ENCODE data around the gene C2orf49. TPM values are rescaled to one million over a fixed set of nuclear protein-coding genes. Genes with fewer than 3 reads are reported as not detected.

Gene C2orf49
- total RNA-seq, 2 donors from 2014 or later = 18.1 to 22.2 TPM

DNA sequence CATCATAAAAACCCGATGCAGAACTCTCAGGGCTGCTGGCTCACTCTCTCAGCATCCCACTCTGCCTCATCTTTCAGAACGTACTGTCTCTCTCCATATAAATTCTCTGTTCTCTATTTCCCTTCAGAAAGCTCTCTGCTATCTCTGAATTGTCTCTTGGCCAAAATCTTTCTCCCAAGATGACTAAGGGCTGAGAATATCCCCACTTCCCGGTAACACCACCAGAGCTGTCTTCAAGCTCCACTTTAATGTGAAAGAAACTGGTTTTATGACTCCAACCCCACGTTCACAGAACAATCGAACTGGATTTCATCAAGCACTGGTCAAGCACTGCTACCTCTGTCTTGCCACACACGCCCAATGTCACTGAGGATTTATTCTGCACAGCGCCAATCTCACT is 30.2 kb upstream of the C2orf49 start:
- Histone ChIP-seq H3K4me1 (ENCODE audit: control insufficient read depth, insufficient read depth, low read length) (no peaks in the 10 kb centered on the region), H3K27ac (ENCODE audit: low read depth, low read length) (no peak overlapping the region), H3K27me3 (ENCODE audit: control insufficient read depth, insufficient read depth, low read length, poor library complexity, severe bottlenecking) (no peaks in the 10 kb centered on the region), H3K9me3 (ENCODE audit: control insufficient read depth, low read length) (no peaks in the 10 kb centered on the region), H3K9ac (ENCODE audit: extremely low read depth, low read length, poor library complexity, severe bottlenecking) (no peak overlapping the region), H3K36me3 (ENCODE audit: control insufficient read depth, insufficient read depth, low read length) (peaks cover 4% of the 10 kb centered on the region), H3K4me3 (ENCODE audit: low read length) (no peak overlapping the region)
- Mint-ChIP-seq H3K36me3 (ENCODE audit: low read depth) (peaks cover 31% of the 10 kb centered on the region), H3K9me3 (peaks cover 2% of the 10 kb centered on the region), H3K4me1 (no peaks in the 10 kb centered on the region), H3K27me3 (ENCODE audit: insufficient read depth) (no peaks in the 10 kb centered on the region), H3K27ac (no peak overlapping the region), H3K4me3 (no peak overlapping the region)
- DNase-seq = no peak
- TF ChIP-seq, protein P1, sequence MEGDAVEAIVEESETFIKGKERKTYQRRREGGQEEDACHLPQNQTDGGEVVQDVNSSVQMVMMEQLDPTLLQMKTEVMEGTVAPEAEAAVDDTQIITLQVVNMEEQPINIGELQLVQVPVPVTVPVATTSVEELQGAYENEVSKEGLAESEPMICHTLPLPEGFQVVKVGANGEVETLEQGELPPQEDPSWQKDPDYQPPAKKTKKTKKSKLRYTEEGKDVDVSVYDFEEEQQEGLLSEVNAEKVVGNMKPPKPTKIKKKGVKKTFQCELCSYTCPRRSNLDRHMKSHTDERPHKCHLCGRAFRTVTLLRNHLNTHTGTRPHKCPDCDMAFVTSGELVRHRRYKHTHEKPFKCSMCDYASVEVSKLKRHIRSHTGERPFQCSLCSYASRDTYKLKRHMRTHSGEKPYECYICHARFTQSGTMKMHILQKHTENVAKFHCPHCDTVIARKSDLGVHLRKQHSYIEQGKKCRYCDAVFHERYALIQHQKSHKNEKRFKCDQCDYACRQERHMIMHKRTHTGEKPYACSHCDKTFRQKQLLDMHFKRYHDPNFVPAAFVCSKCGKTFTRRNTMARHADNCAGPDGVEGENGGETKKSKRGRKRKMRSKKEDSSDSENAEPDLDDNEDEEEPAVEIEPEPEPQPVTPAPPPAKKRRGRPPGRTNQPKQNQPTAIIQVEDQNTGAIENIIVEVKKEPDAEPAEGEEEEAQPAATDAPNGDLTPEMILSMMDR (conservative IDR thresholded peaks at IDR 0.05) = no peak
- 93 to 94% methylated on average over 7 of the region's 7 CpGs for WGBS, 2 experiments (ENCODE audit: insufficient coverage in 1 of 2, insufficient read length in 1 of 2)

DNA sequence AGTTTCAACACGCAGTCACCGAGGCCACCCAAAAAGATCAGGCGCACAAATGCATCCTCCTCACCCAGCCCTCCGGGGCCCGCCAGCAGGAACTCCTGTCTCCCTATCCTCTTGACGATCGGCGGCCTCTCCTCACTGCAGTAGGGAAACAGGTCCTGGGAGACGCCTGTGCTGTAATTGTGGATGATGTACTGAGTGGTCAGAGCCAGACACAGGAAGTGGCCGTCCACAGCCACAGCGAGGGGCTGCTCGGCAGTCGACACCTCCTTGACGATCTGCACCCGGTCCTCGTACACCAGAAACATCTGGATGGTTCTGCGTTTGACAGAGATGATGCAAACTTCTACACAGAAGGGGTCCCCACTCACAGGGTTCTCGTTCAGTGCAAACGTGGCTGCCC is 29.8 kb upstream of the C2orf49 start:
- Mint-ChIP-seq H3K4me3 (no peak overlapping the region), H3K9me3 (peaks cover 2% of the 10 kb centered on the region), H3K27ac (no peak overlapping the region), H3K36me3 (ENCODE audit: low read depth) (peaks cover 31% of the 10 kb centered on the region), H3K27me3 (ENCODE audit: insufficient read depth) (no peaks in the 10 kb centered on the region), H3K4me1 (no peaks in the 10 kb centered on the region)
- Histone ChIP-seq H3K9me3 (ENCODE audit: control insufficient read depth, low read length) (no peaks in the 10 kb centered on the region), H3K27ac (ENCODE audit: low read depth, low read length) (no peak overlapping the region), H3K27me3 (ENCODE audit: control insufficient read depth, insufficient read depth, low read length, poor library complexity, severe bottlenecking) (no peaks in the 10 kb centered on the region), H3K4me3 (ENCODE audit: low read length) (no peak overlapping the region), H3K4me1 (ENCODE audit: control insufficient read depth, insufficient read depth, low read length) (no peaks in the 10 kb centered on the region), H3K9ac (ENCODE audit: extremely low read depth, low read length, poor library complexity, severe bottlenecking) (no peak overlapping the region), H3K36me3 (ENCODE audit: control insufficient read depth, insufficient read depth, low read length) (peaks cover 4% of the 10 kb centered on the region)
- WGBS, 2 experiments (ENCODE audit: insufficient coverage in 1 of 2, insufficient read length in 1 of 2) = 96% methylated on average over 15 to 19 of the region's 19 CpGs
- TF ChIP-seq, protein P1 (conservative IDR thresholded peaks at IDR 0.05) = no peak
- DNase-seq = no peak

DNA sequence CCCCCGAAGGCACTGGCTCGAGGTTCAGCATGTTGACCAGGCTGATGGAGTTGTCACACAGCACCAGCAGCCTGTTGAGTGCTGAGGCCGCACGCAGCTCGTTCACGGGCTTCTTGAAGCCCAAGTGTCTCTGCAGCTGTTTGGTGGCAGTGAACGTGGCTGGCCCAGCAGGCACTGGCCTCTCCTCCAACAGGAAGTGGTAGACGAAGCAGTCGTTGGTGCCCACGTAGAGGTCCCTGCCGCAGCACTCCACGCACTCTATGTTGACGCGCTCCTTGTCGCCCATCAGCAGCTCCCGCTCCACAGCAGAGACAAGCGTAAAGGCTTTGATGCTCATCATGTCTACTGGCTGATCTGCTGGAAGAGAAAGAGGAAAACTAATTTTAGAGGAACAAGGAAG is 29.4 kb upstream of the C2orf49 start:
- Mint-ChIP-seq H3K9me3 (peaks cover 2% of the 10 kb centered on the region), H3K36me3 (ENCODE audit: low read depth) (peaks cover 31% of the 10 kb centered on the region), H3K27me3 (ENCODE audit: insufficient read depth) (no peaks in the 10 kb centered on the region), H3K4me3 (no peak overlapping the region), H3K27ac (no peak overlapping the region), H3K4me1 (no peaks in the 10 kb centered on the region)
- H3K4me3 ChIP-seq (ENCODE audit: low read length) = no peak overlapping the region
- no peaks in the 10 kb centered on the region for H3K27me3 ChIP-seq (ENCODE audit: control insufficient read depth, insufficient read depth, low read length, poor library complexity, severe bottlenecking)
- DNase-seq = no peak
- H3K36me3 ChIP-seq (ENCODE audit: control insufficient read depth, insufficient read depth, low read length) = peaks cover 4% of the 10 kb centered on the region
- TF ChIP-seq, protein P1 (conservative IDR thresholded peaks at IDR 0.05) = no peak
- H3K9ac ChIP-seq (ENCODE audit: extremely low read depth, low read length, poor library complexity, severe bottlenecking) = no peak overlapping the region
- WGBS, 2 experiments (ENCODE audit: insufficient coverage in 1 of 2, insufficient read length in 1 of 2) = 95 to 96% methylated on average over 16 to 17 of the region's 17 CpGs
- H3K9me3 ChIP-seq (ENCODE audit: control insufficient read depth, low read length) = no peaks in the 10 kb centered on the region
- no peak overlapping the region for H3K27ac ChIP-seq (ENCODE audit: low read depth, low read length)
- H3K4me1 ChIP-seq (ENCODE audit: control insufficient read depth, insufficient read depth, low read length) = no peaks in the 10 kb centered on the region
